ENCODE results near the gene CASR. TPM values are rescaled to one million over a fixed set of nuclear protein-coding genes. Genes with fewer than 3 reads are reported as not detected.
"Not testable (repeated sequence)": the region's sequence is repeated elsewhere in the genome, so short reads cannot be mapped to it uniquely, and the experiment has no call there.

Gene CASR
- total RNA-seq, 1 donor from 2014 or later: not detected

GRCh38 chr3:122190525-122190924, 7.1 kb downstream of the CASR start:
- no peaks in the 10 kb centered on the region for H3K9me3 Mint-ChIP-seq (ENCODE audit: unreplicated experiment)
- peaks cover 19% of the 10 kb centered on the region for H3K4me1 Mint-ChIP-seq (ENCODE audit: unreplicated experiment)

GRCh38 chr3:122198966-122199365, 15.5 kb downstream of the CASR start:
- no peak for DNase-seq (ENCODE audit: low spot score)
- Mint-ChIP-seq H3K4me3 (ENCODE audit: unreplicated experiment) (no peak overlapping the region), H3K27ac (ENCODE audit: unreplicated experiment) (no peak overlapping the region), H3K27me3 (ENCODE audit: unreplicated experiment) (peaks cover 2% of the 10 kb centered on the region), H3K4me1 (ENCODE audit: unreplicated experiment) (peaks cover 13% of the 10 kb centered on the region), H3K9me3 (ENCODE audit: unreplicated experiment) (no peaks in the 10 kb centered on the region), H3K36me3 (ENCODE audit: low read depth, unreplicated experiment) (no peaks in the 10 kb centered on the region)
- TF ChIP-seq CTCF (IDR thresholded peaks at IDR 0.05; ENCODE audit: unreplicated experiment): no peak

More at GRCh38 chr3:122190525-122190924, 7.1 kb downstream of the CASR start:
- no peak for TF ChIP-seq CTCF (IDR thresholded peaks at IDR 0.05; ENCODE audit: unreplicated experiment)
- Mint-ChIP-seq H3K27ac (ENCODE audit: unreplicated experiment) (no peak overlapping the region), H3K4me3 (ENCODE audit: unreplicated experiment) (no peak overlapping the region), H3K36me3 (ENCODE audit: low read depth, unreplicated experiment) (no peaks in the 10 kb centered on the region), H3K27me3 (ENCODE audit: unreplicated experiment) (peaks cover 6% of the 10 kb centered on the region)
- DNase-seq (ENCODE audit: low spot score): no peak

DNA sequence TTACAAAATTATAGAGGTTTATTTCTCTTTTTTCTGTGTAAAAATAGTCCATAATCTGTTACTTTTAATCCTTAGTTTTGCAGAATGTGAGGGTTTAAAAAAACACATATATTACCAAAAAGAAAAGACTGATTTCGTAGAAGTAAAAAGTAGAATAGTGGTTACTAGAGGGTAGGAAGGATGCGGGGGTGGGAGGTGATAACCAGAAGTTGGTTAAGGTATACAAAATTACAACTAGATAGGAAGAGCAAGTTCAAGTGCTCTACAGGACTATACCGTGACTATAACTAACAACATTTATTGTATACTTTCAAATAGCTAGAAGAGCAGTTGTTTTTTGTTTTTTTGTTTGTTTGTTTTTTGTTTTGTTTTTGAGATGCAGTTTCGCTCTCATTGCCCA, 16.1 kb downstream of the CASR start:
- no peaks in the 10 kb centered on the region for H3K36me3 Mint-ChIP-seq (ENCODE audit: low read depth, unreplicated experiment)
- TF ChIP-seq CTCF (IDR thresholded peaks at IDR 0.05; ENCODE audit: unreplicated experiment): no peak
- H3K4me1 Mint-ChIP-seq (ENCODE audit: unreplicated experiment): peaks cover 10% of the 10 kb centered on the region

GRCh38 chr3:122200661-122201060, 17.2 kb downstream of the CASR start:
- Mint-ChIP-seq H3K4me1 (ENCODE audit: unreplicated experiment) (no peaks in the 10 kb centered on the region), H3K36me3 (ENCODE audit: low read depth, unreplicated experiment) (no peaks in the 10 kb centered on the region), H3K27me3 (ENCODE audit: unreplicated experiment) (no peaks in the 10 kb centered on the region), H3K27ac (ENCODE audit: unreplicated experiment) (no peak overlapping the region), H3K4me3 (ENCODE audit: unreplicated experiment) (no peak overlapping the region), H3K9me3 (ENCODE audit: unreplicated experiment) (no peaks in the 10 kb centered on the region)
- no peak for TF ChIP-seq CTCF (IDR thresholded peaks at IDR 0.05; ENCODE audit: unreplicated experiment)
- DNase-seq (ENCODE audit: low spot score): no peak

More for the DNA sequence above, 16.1 kb downstream of the CASR start:
- no peak for DNase-seq (ENCODE audit: low spot score)
- Mint-ChIP-seq H3K4me3 (ENCODE audit: unreplicated experiment) (no peak overlapping the region), H3K9me3 (ENCODE audit: unreplicated experiment) (no peaks in the 10 kb centered on the region), H3K27ac (ENCODE audit: unreplicated experiment) (no peak overlapping the region), H3K27me3 (ENCODE audit: unreplicated experiment) (peaks cover 2% of the 10 kb centered on the region)

DNA sequence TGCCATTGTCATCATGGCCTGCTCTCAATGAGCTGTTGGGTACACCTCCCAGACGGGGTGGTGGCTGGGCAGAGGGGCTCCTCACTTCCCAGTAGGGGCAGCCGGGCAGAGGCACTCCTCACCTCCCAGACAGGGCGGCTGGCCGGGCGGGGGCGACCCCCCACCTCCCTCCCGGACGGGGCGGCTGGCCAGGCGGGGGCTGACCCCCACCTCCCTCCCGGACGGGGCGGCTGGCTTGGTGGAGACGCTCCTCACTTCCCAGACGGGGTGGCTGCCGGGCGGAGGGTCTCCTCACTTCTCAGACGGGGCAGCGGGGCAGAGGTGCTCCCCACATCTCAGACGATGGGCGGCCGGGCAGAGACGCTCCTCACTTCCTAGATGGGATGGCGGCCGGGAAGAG, 18.0 kb downstream of the CASR start:
- H3K27me3 Mint-ChIP-seq (ENCODE audit: unreplicated experiment): not testable (repeated sequence)

DNA sequence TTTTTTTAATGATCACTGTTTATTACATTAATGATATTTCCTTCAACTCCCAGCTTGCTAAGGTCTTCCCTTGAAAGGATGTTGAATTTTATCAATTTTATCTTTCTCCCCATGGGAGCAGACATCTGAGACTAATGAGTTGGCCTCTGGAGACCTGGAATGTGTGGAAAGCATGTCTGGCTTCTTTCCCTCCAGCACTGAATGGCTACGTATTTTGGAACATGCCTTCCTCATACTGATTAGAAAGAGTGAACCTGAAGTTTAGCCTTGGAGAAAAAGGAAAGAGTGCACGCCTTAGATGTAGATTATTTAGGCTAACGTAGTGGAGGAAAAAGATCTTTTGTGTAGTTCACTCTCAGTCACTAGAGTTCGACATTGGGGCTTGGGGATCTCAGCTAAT, 25.1 kb downstream of the CASR start:
- peaks cover 2% of the 10 kb centered on the region for H3K4me1 Mint-ChIP-seq (ENCODE audit: unreplicated experiment)
- TF ChIP-seq CTCF (IDR thresholded peaks at IDR 0.05; ENCODE audit: unreplicated experiment): no peak
- H3K36me3 Mint-ChIP-seq (ENCODE audit: low read depth, unreplicated experiment): no peaks in the 10 kb centered on the region
- H3K27ac Mint-ChIP-seq (ENCODE audit: unreplicated experiment): no peak overlapping the region
- no peaks in the 10 kb centered on the region for H3K9me3 Mint-ChIP-seq (ENCODE audit: unreplicated experiment)
- no peak for DNase-seq (ENCODE audit: low spot score)
- no peaks in the 10 kb centered on the region for H3K27me3 Mint-ChIP-seq (ENCODE audit: unreplicated experiment)
- no peak overlapping the region for H3K4me3 Mint-ChIP-seq (ENCODE audit: unreplicated experiment)

More for the DNA sequence above, 18.0 kb downstream of the CASR start:
- H3K9me3 Mint-ChIP-seq (ENCODE audit: unreplicated experiment); H3K36me3 Mint-ChIP-seq (ENCODE audit: low read depth, unreplicated experiment); DNase-seq (ENCODE audit: low spot score); H3K4me3 Mint-ChIP-seq (ENCODE audit: unreplicated experiment); H3K27ac Mint-ChIP-seq (ENCODE audit: unreplicated experiment); H3K4me1 Mint-ChIP-seq (ENCODE audit: unreplicated experiment): not testable (repeated sequence)

Measured in endothelial cell (in vitro differentiated cells).